Measurements from ENCODE around the gene SEMA3E.

GRCh38 chr7:83550100-83550499, 98.8 kb downstream of the SEMA3E start:
- TF ChIP-seq CTCF (IDR thresholded peaks at IDR 0.05): no peak
- TF ChIP-seq JUN (CRISPR knock-in tag; IDR thresholded peaks at IDR 0.05): no peak
